Spleen (tissue), 7 donors: ENCODE results near the gene ZMIZ1.

Experiments used
- CTCF ChIP-seq, 11 experiments: fragments of 200-600 bp in 7 of 11; fragments of 450-650 bp in 4 of 11; sonication (generic) in 4 of 11; IDR thresholded peaks in 8 of 11; conservative IDR thresholded peaks in 3 of 11; 1 replicate in 7 of 11; 2 replicates in 4 of 11; pipeline versions ENCODE4 v1.4.0 to v1.8.0; 2016 to 2021; ENCODE audit warnings: antibody characterized with exemption in 11 of 11, inconsistent platforms in 4 of 11, mild to moderate bottlenecking in 1 of 11
- POLR2A ChIP-seq, 3 donors: fragments of 450-650 bp; IDR thresholded peaks; one replicate each; pipeline ENCODE4 v1.5.1; 2017; ENCODE audit warnings: antibody characterized with exemption in 3 of 3, mild to moderate bottlenecking in 1 of 3
- POLR2AphosphoS5 ChIP-seq, 3 donors: sonication (generic); formaldehyde crosslinking; IDR thresholded peaks; one replicate each; pipeline ENCODE4 v1.5.1; 2017; ENCODE audit warnings: antibody characterized with exemption in 3 of 3
- donor health status: DM: no; HTN: no; CAD: no; lungs with moderate emphysema.
- donor health status: DM: no; HTN: no; CAD: no.
- donor health status: DM: no; HTN: no; CAD: no.

- TF ChIP-seq POLR2A (IDR thresholded peaks at IDR 0.05) (no peak), CTCF (IDR thresholded peaks at IDR 0.05 in 8 of 11, conservative IDR thresholded peaks at IDR 0.05 in 3 of 11) (no peak), POLR2AphosphoS5 (IDR thresholded peaks at IDR 0.05) (no peak)
These were observed 12.4 kb upstream of the ZMIZ1 start for GRCh38 chr10:79056361-79056735.
